OCI-M2 (cell line): ENCODE measurements around the gene MOGAT1.

Source experiments
- DNase-seq: peaks from one replicate; lab custom pipeline; 2025; ENCODE audit not compliant: unreplicated experiment; lab: John Stamatoyannopoulos, UW

Gene MOGAT1, protein sequence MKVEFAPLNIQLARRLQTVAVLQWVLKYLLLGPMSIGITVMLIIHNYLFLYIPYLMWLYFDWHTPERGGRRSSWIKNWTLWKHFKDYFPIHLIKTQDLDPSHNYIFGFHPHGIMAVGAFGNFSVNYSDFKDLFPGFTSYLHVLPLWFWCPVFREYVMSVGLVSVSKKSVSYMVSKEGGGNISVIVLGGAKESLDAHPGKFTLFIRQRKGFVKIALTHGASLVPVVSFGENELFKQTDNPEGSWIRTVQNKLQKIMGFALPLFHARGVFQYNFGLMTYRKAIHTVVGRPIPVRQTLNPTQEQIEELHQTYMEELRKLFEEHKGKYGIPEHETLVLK

GRCh38 chr2:222671259-222672067 lies at the start of gene MOGAT1:
TSS of gene MOGAT1 (plus strand) at chr2:222671658. CDS start at chr2:222671786, 128 bp downstream.
- no peak for DNase-seq

DNA sequence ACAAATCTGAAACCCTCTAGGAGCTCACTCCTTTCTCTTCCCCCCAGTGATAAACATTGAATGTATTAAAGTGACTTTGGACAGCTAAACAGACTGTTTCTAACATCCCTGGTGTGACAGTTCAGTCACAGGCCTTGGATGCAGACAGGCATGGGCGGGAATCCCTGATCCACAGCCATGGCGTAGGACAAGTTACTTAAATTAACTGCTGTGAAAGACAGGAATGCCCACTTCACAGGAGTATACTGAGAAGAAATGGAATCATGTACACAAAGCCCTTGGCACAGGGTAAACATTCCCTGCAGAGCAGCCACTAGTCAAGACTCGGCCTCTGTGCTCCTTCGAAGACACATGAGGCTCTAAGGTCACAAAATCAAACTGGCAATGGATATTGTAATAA lies 49.6 kb upstream of the MOGAT1 start:
- no peak for DNase-seq

DNA sequence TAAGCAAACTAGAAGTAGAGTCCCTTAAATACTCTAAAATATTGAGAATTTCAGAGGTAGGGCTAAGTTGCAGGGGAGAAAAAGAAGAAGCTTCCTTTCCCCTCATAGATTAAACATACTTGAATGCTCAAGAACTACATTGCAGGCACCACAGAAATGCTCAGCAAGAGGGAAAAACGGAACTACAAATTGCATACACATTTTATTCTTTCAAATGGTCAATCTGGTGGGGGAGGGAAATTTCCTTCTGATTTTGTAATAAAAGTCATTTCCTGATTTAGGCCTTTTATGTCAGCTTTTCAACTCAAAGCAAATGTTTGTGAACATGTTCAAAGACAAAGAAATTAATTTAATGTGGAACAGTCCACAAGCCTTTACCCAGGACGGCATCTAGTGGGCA lies 48.5 kb upstream of the MOGAT1 start:
- no peak for DNase-seq

DNA sequence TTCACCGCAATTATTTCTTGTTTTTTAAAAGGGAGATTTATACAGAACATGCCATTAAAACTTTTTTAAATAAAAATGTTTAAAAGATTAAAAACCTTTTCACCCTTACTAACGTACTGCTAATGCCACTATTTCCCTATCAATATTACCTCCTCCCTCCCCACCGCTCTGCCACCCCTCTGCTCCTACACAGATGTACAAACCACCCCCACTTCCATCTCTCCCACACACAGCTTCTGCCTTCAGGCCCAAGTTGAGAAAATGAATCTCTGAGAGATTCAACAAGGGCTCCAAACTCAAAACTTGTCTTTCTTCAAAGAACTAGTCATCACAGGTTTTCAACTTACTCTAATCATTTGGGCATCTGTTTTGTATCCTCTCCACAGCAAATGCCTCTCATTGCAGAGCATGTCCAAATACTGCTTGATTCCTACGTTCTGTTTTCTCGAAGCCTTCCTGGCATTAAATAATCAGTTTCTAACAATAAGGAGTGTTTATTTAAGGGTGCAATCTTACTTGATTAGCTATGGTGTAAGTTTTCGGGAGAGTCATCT lies 47.6 kb upstream of the MOGAT1 start:
- DNase-seq: no peak

- DNase-seq: no peak
Measured at GRCh38 chr2:222627764-222628163, 43.7 kb upstream of the MOGAT1 start.

GRCh38 chr2:222635295-222635694 lies 36.2 kb upstream of the MOGAT1 start:
- DNase-seq: no peak

GRCh38 chr2:222637067-222637466 lies 34.4 kb upstream of the MOGAT1 start:
- no peak for DNase-seq

DNA sequence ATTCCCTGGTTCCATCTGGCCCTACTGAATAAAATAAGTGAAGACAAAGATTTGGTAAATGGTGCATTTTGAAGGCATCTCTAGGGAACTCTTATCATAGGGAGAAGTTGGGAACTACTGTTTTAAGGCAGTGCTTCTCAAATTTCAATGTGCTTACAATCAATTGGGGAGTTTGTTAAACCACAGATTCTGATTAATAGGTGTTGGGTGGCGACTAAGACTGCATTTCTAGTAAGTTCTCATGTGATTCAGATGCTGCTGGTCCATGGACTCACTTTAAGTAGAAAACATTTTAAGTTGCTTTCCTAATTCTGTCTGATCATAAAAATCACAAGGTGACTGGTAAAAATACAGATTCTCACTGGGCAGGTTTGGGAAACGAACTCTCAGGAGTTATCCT lies 30.1 kb upstream of the MOGAT1 start:
- no peak for DNase-seq

DNA sequence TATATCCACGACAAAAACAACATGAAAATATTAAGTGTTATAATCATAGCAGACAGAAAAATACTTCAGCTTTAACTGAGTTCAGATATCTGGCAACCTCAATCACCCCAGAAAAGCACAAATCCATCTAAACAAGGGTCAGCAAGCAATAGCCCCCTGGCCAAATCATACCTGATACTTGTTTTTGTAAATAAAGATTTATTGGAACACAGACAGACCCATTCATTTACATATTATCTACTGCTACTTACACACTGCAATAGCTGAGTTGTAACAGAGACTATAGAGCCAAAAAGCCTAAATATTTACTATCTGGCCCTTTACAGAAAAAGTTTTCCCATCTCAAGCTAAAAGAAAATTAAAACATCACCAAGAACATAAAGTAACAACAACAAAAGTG lies 28.3 kb upstream of the MOGAT1 start:
- DNase-seq: no peak

GRCh38 chr2:222646008-222646407 lies 25.4 kb upstream of the MOGAT1 start:
- no peak for DNase-seq

DNA sequence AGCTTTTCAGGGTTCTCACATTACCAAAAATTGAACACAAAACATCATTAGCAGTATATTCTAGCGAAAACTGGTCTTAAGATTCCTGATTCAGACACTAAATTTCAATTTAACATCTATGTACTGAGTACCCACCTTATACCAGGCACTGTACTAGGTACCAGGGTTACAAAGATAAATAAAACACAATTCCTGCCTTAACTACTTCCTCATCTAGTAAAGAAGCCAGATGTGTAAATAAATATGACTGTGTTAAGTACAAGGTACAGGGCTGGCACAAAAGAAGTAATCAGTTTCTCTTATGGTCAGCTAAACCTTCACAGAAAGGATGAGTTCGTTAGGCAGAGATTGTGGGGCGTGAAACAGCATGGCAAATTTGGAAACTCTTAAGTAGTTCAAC lies 21.7 kb upstream of the MOGAT1 start:
- no peak for DNase-seq

GRCh38 chr2:222651718-222652418 lies 19.6 kb upstream of the MOGAT1 start:
- DNase-seq: no peak

DNA sequence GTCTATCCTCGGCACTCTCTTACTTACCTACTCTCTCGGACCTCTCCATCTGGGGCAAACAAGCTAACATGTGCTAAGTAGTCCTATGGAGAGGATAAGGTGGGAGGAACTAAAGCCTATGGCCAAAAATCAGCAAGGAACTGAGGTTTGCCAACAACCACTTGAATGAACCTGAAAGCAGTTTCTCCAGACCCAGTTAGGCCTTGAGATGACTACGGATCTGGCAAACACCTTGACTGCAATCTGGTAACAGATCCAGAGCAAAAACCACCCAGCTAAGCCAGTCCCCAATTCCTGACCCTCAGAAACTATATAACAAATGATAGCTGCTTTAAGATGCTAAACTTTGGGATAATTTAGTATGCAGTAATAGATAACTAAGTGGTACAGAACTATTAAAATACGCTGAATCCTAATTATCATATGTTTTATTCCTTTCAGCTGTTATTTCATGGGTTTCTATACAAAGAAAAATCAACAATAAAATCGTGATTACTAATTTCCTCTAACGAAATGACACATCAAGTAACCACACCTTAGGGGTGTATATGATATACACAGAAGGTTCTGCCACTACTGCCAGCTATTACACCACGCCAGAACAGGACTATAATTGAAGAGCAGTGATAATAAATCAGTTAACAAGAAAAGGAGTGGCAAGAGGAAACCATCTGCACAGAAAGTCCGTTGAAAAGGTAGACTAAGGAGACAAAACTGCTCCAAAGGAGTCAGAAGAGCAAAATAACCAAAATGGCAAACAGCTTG lies 18.8 kb upstream of the MOGAT1 start:
- DNase-seq: no peak

DNA sequence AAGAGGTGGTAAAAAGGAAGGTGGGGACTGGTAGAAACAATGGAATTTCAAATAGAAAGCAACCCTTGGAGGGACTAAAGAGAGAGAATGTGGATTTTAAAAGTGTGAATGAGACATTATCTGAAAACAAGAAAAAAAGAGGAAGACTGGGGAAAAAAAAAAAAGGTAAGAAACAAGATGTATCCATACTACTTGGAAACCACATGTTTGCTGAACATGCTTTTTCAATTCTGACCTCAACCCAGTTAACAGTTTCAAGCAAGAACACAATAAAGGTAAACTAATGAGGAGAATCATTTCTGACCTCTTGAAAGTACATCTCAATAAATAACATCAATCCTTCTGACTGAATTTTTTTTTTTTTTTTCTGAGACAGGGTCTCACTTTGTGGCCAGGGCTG lies 18.2 kb upstream of the MOGAT1 start:
- no peak for DNase-seq

GRCh38 chr2:222655787-222656525 lies 15.5 kb upstream of the MOGAT1 start, which contains the start of gene FARSB:
TSS of gene FARSB (minus strand) at chr2:222656092. CDS start at chr2:222656073, 19 bp downstream.
- DNase-seq: peak; percentile 80

DNA sequence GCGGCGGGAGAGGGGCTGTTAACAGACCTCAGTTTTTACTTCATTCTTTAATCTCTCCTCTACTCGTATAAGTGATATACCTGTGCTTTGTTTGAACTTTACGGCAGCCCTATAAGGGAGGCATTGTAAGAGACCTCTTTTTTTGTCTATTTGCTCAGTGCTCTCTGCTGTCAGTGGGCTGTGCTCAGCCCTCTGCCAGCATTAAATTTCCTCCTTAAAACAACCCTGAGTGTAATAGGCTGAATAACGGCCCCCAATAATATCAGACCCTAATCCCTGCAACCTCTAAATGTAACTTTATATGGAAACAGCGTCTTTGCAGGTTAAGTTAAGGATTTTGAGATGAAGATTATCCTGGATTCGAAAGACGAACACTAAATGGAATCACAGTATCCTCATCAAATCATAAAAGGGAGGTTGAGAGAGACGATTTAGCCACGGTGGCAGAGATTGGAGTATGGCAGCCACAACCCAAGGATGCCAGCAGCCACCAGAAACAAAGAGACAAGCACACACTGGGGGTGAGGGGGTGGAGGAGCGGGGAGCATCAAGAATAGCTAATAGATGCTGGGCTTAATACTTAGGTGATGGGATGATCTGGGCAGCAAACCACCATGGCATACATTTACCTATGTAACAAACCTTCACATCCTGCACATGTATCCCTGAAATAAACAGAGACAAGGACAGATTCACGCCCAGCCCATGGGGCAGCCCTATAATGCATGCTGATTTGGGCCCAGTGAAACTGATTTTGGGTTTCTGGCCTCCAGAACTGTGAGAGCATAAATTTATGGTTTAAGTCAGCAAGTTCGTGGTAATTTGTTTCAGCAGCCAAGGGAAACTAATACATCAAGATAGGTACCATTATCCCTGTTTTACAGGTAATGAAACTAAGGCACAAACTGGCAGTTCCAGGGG lies 14.7 kb upstream of the MOGAT1 start:
- DNase-seq: no peak

DNA sequence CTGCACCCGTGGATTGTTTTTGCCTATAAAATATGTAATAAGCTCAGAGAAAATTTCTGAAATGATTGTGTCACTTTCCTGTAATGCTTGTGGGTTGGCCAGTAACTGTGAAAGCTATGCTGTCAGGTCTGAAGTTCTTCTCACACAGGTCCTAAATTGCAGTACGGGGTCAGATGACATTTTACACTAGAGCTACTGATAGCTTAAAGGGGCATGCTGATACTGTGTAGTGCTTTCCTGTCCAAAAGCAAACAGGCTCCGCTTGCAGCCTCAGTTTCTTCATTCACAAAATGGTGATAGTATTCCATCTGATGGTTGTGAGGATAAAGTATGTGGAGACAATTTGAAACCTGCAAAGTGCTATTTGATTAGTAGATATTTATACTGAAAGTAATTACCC lies 8.0 kb upstream of the MOGAT1 start:
- no peak for DNase-seq

DNA sequence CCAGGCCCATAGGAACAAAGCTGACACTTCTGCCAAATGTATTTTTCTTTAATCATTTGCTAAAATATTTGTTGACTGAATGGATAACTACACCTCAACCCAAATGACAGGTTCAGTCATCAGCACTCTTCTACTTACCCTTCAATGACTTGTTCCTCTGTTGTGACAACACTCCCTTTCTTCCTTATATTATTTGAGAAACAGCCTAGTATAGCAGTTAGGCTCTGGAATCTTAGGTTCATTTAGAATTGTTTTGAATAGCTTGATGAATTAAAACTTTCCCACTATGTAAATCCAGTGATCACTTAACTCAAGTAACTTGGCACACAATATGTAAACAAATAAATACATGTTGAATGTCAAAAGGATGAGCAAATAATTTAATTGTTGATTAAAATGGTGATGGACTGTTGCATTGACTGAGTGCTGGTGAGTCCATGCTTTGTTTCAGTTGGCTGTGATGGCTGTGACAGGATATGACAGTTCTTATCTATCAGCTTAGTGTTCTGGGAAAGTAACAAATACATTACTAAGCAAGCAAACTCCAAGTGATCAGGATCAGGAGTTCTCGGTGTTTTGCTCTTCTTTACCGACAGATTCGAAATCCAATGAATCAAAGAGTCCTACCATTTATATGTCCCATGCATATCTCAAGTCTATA lies 2.8 kb upstream of the MOGAT1 start:
- DNase-seq: no peak
